RWPE1 (cell line): ENCODE data around the gene FXN.
"Not testable (repeated sequence)": the region's sequence is repeated elsewhere in the genome, so short reads cannot be mapped to it uniquely, and the experiment has no call there.

ENCODE experiments used
- CTCF ChIA-PET: fragments of 350-600 bp; sonication (Branson Sonifier 250); formaldehyde crosslinking; extraction: SDS; loops from one replicate; lab custom pipeline; 2021; lab: Yijun Ruan, JAX
- POLR2A ChIA-PET: fragments of 400-600 bp; formaldehyde crosslinking; extraction: SDS; loops from one replicate; lab custom pipeline; 2020; ENCODE audit warnings: antibody characterized with exemption; ENCODE audit not compliant: low non-redundant PET; lab: Yijun Ruan, JAX
- DNase-seq: peaks from one replicate; pipeline ENCODE4 v3.0.0; 2012; ENCODE audit warnings: low spot score
- H3K27ac ChIP-seq: fragments of 450-650 bp; 2 replicates; pipeline ENCODE4 v1.5.1; 2017
- TF ChIP-seq, protein P1 (sequence below): fragments of 450-650 bp; conservative IDR thresholded peaks from 2 replicates; pipeline ENCODE4 v1.5.1; 2017; ENCODE audit warnings: low read depth, mild to moderate bottlenecking

The FXN gene

DNA sequence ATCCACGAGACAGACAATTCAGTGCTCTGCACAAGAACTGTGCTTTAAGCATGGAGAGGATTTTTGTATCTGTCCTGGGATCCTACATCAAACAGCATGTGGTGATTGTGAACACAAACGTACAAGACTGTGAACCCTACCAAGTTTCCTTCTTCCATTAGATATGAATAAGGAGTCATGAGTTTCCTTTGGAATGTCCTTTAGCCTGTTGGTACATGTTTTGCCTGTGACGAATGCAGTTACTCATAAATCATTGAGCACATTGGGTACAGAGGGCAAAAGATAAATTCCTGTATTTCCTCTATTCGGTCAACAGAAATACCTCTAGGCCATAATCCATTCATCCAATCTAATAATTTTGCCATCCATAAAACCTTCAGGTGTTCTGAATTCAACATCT is 61.5 kb downstream of the FXN start:
- peak overlapping the region; percentile 80 for H3K27ac ChIP-seq
- POLR2A ChIA-PET: no interaction called here
- peak; percentile 81 for DNase-seq
- TF ChIP-seq, protein P1, sequence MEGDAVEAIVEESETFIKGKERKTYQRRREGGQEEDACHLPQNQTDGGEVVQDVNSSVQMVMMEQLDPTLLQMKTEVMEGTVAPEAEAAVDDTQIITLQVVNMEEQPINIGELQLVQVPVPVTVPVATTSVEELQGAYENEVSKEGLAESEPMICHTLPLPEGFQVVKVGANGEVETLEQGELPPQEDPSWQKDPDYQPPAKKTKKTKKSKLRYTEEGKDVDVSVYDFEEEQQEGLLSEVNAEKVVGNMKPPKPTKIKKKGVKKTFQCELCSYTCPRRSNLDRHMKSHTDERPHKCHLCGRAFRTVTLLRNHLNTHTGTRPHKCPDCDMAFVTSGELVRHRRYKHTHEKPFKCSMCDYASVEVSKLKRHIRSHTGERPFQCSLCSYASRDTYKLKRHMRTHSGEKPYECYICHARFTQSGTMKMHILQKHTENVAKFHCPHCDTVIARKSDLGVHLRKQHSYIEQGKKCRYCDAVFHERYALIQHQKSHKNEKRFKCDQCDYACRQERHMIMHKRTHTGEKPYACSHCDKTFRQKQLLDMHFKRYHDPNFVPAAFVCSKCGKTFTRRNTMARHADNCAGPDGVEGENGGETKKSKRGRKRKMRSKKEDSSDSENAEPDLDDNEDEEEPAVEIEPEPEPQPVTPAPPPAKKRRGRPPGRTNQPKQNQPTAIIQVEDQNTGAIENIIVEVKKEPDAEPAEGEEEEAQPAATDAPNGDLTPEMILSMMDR: no peak
- CTCF ChIA-PET: interaction anchor here (1.5 kb wide), 1 partner anchor 43 kb away, joined by 3 read pairs; no protein-coding TSS in a partner anchor

DNA sequence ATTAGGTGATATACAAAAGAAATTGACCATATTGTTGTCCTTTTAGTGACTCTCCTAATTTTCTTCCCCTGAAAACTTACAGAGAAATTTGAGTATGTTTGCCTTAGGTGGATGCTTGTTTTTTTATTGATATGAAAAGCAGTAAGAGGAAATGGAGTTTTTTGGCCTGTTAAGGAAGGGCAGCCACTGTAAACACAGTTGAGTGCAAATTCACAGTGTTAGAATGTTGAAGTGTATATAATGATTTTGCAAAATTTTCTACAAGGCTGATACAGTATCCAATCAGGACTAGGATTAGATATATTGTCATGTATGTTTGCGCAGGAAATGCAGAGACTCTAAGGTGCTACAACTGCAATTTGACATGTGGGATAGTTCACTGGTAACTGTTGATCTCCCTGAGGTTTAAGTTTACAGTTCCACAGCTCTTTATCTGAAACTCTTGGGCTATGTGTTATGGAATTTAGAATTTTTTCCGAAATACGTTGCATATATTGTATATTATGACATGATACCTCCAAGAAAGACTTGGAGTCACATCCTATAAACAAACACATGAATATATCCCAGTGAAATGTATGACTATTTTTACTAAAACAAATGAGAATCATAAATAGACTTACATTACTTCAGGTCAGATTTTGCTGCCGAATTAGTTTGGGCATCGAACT is 62.5 kb downstream of the FXN start:
- TF ChIP-seq, protein P1: no peak
- no peak for DNase-seq
- ChIA-PET CTCF (no interaction called here), POLR2A (interaction anchor here (0.6 kb wide), 1 partner anchor 100 kb away, joined by 6 read pairs; no protein-coding TSS in a partner anchor)
- H3K27ac ChIP-seq: peak overlapping the region; percentile 80

DNA sequence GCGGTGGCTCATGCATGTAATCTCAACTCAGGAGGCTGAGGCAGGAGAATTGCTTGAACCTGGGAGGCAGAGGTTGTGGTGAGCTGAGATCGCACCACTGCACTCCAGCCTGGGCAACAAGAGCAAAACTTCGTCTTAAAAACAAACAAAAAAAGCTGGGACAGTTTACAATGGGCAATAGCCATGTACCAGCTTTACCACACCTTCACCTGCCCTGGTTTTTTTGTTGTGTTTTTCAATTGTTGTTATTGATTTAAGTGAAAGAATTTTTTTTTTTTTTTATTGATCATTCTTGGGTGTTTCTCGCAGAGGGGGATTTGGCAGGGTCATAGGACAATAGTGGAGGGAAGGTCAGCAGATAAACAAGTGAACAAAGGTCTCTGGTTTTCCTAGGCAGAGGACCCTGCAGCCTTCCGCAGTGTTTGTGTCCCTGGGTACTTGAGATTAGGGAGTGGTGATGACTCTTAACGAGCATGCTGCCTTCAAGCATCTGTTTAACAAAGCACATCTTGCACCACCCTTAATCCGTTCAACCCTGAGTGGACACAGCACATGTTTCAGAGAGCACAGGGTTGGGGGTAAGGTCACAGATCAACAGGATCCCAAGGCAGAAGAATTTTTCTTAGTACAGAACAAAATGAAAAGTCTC is 67.9 kb downstream of the FXN start:
- H3K27ac ChIP-seq, CTCF ChIA-PET, DNase-seq, POLR2A ChIA-PET: not testable (repeated sequence)

DNA sequence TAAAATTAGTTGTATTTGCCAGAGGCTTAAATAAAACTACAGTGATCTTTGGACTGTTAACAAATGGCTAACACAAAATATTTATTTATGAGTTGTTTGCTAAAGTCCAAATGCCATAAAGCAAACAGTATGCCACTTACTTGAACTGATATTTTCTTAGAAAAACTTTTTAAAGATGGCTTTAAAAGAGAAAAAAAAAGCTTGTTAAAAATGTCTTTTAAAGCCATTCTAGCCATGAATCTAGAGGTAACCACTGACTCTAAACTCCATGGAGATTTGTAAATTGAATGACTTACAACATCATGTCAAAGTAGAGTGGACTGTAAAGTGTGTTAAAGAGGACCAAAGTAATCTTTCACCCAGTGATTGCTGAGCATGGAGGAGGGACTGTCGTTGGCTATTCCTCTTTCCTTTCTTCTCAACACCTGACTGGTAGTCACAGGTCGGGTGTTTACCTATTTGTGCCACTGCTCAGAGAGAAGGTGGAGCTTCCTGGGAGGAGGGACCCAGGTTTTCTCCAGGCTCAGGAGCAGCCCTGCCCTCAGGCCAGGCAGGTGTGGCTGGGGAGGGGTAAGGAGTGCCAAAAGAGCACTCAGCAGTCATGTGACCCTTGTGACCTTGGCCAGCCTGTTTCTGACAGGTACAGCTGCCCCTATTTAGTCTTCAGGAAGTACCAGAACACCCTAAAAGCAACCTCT is 69.4 kb downstream of the FXN start:
- CTCF ChIA-PET: interaction anchor here (1.0 kb wide), 1 partner anchor 50 kb away, joined by 5 read pairs; no protein-coding TSS in a partner anchor
- H3K27ac ChIP-seq: peak overlapping the region; percentile 18; the same call in 1 of the 2 replicates
- POLR2A ChIA-PET: no interaction called here
- DNase-seq: peak; percentile 90
- TF ChIP-seq, protein P1: no peak

DNA sequence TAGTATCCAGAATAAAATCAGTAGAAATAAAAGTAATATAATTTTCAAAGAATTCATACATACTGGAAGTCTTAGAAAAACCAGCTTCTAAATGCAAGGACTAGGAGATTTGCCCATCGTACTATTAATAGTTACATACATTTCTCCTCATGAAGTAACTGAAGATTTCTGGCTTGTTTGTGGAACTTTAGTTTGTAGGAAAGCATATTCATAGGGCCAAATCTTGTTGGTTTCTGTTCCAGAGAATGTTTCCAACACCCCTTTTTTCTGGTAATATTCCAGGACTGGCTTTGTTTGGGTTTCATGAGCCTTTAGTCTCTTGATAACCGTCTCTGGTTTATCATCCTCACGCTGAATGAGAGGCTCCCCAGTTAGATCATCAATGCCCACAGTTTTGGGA is 72.2 kb downstream of the FXN start:
- CTCF ChIA-PET: no interaction called here
- POLR2A ChIA-PET: no interaction called here
- DNase-seq: no peak
- TF ChIP-seq, protein P1: no peak
- no peak overlapping the region for H3K27ac ChIP-seq

DNA sequence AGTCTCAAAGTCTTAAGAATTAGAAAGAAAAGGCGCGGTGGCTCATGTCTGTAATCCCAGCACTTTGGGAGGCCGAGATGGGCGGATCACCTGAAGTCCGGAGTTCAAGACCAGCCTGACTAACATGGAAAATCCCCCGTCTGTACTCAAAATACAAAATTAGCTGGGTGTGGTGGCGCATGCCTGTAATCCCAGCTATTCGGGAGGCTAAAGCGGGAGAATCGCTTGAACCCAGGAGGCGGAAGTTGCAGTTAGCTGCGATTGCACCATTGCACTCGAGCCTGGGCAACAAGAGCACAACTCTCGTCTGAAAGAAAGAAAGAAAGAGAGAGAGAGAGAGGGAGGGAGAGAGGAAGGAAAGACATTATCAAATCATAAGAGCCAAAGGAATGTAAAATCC is 73.2 kb downstream of the FXN start:
- POLR2A ChIA-PET, H3K27ac ChIP-seq, DNase-seq, CTCF ChIA-PET: not testable (repeated sequence)

DNA sequence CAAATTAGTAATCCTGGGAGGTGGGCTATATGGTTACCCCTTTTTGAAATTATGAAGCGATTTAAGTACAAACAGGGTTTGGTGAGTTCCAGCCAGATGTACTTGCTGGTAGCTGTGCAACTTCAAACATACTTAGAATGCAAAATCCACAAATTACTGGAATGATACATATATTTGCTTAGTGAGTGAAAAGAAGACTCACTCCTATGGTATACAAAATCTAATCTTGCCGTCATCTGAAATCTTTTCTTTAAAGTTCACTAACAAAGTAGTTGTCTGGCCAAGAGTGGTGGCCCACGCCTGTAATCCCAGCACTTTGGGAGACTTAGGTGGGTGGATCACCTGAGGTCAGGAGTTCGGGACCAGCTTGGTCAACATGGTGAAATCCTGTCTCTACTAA is 73.6 kb downstream of the FXN start:
- POLR2A ChIA-PET: no interaction called here
- H3K27ac ChIP-seq: no peak overlapping the region
- CTCF ChIA-PET: no interaction called here
- no peak for DNase-seq
- TF ChIP-seq, protein P1: no peak

DNA sequence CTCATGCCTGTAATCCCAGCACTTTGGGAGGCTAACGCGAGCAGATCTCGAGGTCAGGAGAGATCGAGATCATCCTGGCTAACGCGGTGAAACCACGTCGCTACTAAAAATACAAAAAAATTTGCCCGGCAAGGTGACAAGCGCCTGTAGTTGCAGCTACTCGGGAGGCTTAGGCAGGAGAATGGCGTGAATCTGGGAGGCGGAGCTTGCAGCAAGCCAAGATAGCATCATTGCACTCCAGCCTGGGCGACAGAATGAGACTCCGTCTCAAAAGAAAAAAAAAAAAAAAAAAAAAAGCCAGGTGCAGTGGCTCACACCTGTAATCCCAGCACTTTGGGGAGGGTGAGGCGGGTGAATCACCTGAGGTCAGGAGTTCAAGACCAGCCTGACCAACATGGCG is 77.1 kb downstream of the FXN start:
- POLR2A ChIA-PET: interaction anchor here (0.7 kb wide), 1 partner anchor 12 kb away, joined by 6 read pairs; no protein-coding TSS in a partner anchor
- H3K27ac ChIP-seq, DNase-seq, CTCF ChIA-PET: not testable (repeated sequence)
